GM12892 (cell line): ENCODE data around the gene EXD2.
"Not testable (repeated sequence)": the region's sequence is repeated elsewhere in the genome, so short reads cannot be mapped to it uniquely, and the experiment has no call there.

Experiments used
- POLR2A ChIP-seq: IDR thresholded peaks from 2 replicates; pipeline ENCODE4 v1.6.1; 2011; ENCODE audit warnings: low read depth, low read length, control low read depth
- POLR2AphosphoS5 ChIP-seq: IDR thresholded peaks from 2 replicates; pipeline ENCODE4 v1.6.1; 2011; ENCODE audit warnings: low read depth, low read length, control low read depth

- TF ChIP-seq POLR2AphosphoS5, POLR2A: not testable (repeated sequence)
Observed at GRCh38 chr14:69277356-69277755, 86.1 kb downstream of the EXD2 start.
